Spleen (tissue), 7 donors: Measurements from ENCODE around the gene CAMTA1.

ENCODE experiments used
- POLR2A ChIP-seq, 3 donors: fragments of 450-650 bp; IDR thresholded peaks; one replicate each; pipeline ENCODE4 v1.5.1; 2017; ENCODE audit warnings: antibody characterized with exemption in 3 of 3, mild to moderate bottlenecking in 1 of 3
- TF ChIP-seq, protein P1 (sequence below), 11 experiments: fragments of 200-600 bp in 7 of 11; fragments of 450-650 bp in 4 of 11; sonication (generic) in 4 of 11; IDR thresholded peaks in 8 of 11; conservative IDR thresholded peaks in 3 of 11; 1 replicate in 7 of 11; 2 replicates in 4 of 11; pipeline versions ENCODE4 v1.4.0 to v1.8.0; 2016 to 2021; ENCODE audit warnings: antibody characterized with exemption in 11 of 11, inconsistent platforms in 4 of 11, mild to moderate bottlenecking in 1 of 11
- donor health status: DM: no; HTN: no; CAD: no; lungs with moderate emphysema.
- donor health status: DM: no; HTN: no; CAD: no.
- donor health status: DM: no; HTN: no; CAD: no.

DNA sequence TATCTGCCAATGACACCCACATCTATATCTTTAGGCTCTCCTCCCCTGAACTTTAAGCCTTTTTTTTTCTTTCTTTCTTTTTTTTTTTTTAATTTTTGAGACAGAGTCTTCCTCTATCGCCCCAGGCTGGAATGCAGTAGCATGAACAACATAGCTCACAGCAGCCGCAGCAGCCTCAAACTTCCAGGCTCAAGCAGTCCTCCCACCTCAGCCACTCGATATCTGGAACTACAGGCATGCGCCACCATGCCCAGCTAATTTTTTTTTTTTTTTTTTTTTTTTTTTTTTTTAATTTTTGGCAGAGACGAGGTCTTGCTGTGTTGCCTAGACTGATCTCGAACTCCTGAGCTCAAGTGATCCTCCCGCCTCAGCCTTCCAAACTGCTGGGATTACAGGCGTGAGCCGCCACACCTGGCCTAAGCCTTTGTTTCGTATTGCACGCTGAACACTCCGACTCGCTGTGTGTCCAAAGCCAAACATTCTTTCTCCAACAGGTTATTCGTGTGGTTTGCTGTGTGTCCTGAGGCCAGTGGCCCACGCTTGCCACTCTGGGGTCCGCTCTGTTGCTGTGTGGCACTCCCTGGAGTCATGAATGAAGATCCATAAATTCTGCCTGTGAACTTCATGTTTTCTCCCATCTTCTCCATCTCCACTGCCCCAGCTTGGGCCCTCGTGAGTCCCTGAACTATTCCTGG lies 119.4 kb downstream of the CAMTA1 start:
- TF ChIP-seq, protein P1, sequence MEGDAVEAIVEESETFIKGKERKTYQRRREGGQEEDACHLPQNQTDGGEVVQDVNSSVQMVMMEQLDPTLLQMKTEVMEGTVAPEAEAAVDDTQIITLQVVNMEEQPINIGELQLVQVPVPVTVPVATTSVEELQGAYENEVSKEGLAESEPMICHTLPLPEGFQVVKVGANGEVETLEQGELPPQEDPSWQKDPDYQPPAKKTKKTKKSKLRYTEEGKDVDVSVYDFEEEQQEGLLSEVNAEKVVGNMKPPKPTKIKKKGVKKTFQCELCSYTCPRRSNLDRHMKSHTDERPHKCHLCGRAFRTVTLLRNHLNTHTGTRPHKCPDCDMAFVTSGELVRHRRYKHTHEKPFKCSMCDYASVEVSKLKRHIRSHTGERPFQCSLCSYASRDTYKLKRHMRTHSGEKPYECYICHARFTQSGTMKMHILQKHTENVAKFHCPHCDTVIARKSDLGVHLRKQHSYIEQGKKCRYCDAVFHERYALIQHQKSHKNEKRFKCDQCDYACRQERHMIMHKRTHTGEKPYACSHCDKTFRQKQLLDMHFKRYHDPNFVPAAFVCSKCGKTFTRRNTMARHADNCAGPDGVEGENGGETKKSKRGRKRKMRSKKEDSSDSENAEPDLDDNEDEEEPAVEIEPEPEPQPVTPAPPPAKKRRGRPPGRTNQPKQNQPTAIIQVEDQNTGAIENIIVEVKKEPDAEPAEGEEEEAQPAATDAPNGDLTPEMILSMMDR (IDR thresholded peaks at IDR 0.05 in 8 of 11, conservative IDR thresholded peaks at IDR 0.05 in 3 of 11), result no peak
- TF ChIP-seq POLR2A (IDR thresholded peaks at IDR 0.05), result no peak
